RPMI7951 (cell line): Measurements from ENCODE around the gene SLC22A31. TPM values are rescaled to one million over a fixed set of nuclear protein-coding genes. Genes with fewer than 3 reads are reported as not detected.
A peak's percentile ranks its signal among the peaks of the same experiment; 100 is the strongest.
"Not testable (repeated sequence)": the region's sequence is repeated elsewhere in the genome, so short reads cannot be mapped to it uniquely, and the experiment has no call there.

ENCODE experiments used
- DNase-seq: peaks from one replicate; pipeline ENCODE4 v3.0.0-alpha.2; 2012; ENCODE audit warnings: low read depth
- total RNA-seq: library from RNA; depleted of rRNA; stranded (reverse); fragments of >200 nt; shearing (Covaris generic); gene quantifications from 2 replicates; pipeline ENCODE4 v1.2.3, GENCODE V29; 2014; rRNA removed

The SLC22A31 gene
- total RNA-seq = 0.12 TPM in 1 of 2 replicates, not detected in the other

- no peak for DNase-seq
These were observed at the start of gene SLC22A31 for GRCh38 chr16:89200124-89200849. Gene SLC22A31 (minus strand): TSS chr16:89200537. CDS start chr16:89200501, 36 bp downstream.

- no peak for DNase-seq
These were observed 48.1 kb upstream of the SLC22A31 start for GRCh38 chr16:89248196-89248982.

- not testable (repeated sequence) for DNase-seq
These were observed 47.4 kb upstream of the SLC22A31 start for GRCh38 chr16:89247734-89248075.

GRCh38 chr16:89246903-89247733 is 46.8 kb upstream of the SLC22A31 start:
- peak; percentile 72 for DNase-seq

GRCh38 chr16:89246383-89246902 is 46.1 kb upstream of the SLC22A31 start:
- DNase-seq = no peak

- no peak for DNase-seq
These were observed 44.4 kb upstream of the SLC22A31 start for GRCh38 chr16:89244754-89245153.

GRCh38 chr16:89244264-89244663 is 43.9 kb upstream of the SLC22A31 start:
- not testable (repeated sequence) for DNase-seq

GRCh38 chr16:89243664-89244063 is 43.3 kb upstream of the SLC22A31 start:
- no peak for DNase-seq

GRCh38 chr16:89242795-89243200 is 42.5 kb upstream of the SLC22A31 start:
- no peak for DNase-seq

- peak; percentile 78 for DNase-seq
These were observed 41.1 kb upstream of the SLC22A31 start for GRCh38 chr16:89241187-89242007.

GRCh38 chr16:89237733-89238132 is 37.4 kb upstream of the SLC22A31 start:
- no peak for DNase-seq

GRCh38 chr16:89233678-89234490 is 33.5 kb upstream of the SLC22A31 start:
- no peak for DNase-seq

GRCh38 chr16:89232107-89232506 is 31.8 kb upstream of the SLC22A31 start:
- DNase-seq = no peak

- DNase-seq = no peak
These were observed 29.9 kb upstream of the SLC22A31 start for GRCh38 chr16:89230255-89230654.

- no peak for DNase-seq
These were observed 24.3 kb upstream of the SLC22A31 start for GRCh38 chr16:89224665-89225064.

GRCh38 chr16:89222931-89223330 is 22.6 kb upstream of the SLC22A31 start:
- DNase-seq = no peak

- no peak for DNase-seq
These were observed 21.3 kb upstream of the SLC22A31 start for GRCh38 chr16:89221604-89222003.

- no peak for DNase-seq
These were observed 19.0 kb upstream of the SLC22A31 start for GRCh38 chr16:89219365-89219764.

GRCh38 chr16:89217388-89218191 is 17.3 kb upstream of the SLC22A31 start, which contains the start of gene ZNF778:
Gene ZNF778 (plus strand): TSS chr16:89217703. CDS start chr16:89221128, 3,425 bp downstream.
- peak; percentile 83 for DNase-seq
